ENCODE results near the gene TUBG1.

The TUBG1 gene

DNA sequence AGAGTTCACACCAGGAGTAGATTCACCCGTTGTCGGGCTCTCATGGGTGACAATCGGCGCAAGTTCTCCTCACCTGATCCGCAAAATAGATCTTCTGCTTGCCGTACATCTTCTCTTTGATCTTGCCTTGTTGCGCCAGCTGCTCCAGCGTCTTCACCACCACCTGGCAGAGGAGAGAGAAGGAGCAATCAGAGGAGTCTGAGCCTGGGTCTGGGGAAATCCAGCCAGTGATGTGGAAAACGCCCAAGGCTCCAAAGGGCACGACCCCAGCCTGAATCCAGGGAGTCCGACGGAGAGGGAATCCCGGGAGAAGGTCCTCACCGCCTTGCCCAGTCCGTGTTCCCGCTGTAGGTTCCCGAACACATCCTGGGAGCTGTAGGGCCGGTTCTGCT lies 32.3 kb upstream of the TUBG1 start:
- peak; percentile 42 for DNase-seq (ENCODE audit: low read depth)
- H3K4me3 ChIP-seq (ENCODE audit: low read depth, low read length), result peak overlapping the region; percentile 96
- TF ChIP-seq CTCF (IDR thresholded peaks at IDR 0.05; ENCODE audit: low read depth, low read length) (no peak), MAX (IDR thresholded peaks at IDR 0.05; ENCODE audit: low read depth, low read length) (no peak), MYC (IDR thresholded peaks at IDR 0.05; ENCODE audit: low read depth, low read length) (no peak), POLR2A (IDR thresholded peaks at IDR 0.05; ENCODE audit: extremely low read depth, insufficient read length) (no peak)

DNA sequence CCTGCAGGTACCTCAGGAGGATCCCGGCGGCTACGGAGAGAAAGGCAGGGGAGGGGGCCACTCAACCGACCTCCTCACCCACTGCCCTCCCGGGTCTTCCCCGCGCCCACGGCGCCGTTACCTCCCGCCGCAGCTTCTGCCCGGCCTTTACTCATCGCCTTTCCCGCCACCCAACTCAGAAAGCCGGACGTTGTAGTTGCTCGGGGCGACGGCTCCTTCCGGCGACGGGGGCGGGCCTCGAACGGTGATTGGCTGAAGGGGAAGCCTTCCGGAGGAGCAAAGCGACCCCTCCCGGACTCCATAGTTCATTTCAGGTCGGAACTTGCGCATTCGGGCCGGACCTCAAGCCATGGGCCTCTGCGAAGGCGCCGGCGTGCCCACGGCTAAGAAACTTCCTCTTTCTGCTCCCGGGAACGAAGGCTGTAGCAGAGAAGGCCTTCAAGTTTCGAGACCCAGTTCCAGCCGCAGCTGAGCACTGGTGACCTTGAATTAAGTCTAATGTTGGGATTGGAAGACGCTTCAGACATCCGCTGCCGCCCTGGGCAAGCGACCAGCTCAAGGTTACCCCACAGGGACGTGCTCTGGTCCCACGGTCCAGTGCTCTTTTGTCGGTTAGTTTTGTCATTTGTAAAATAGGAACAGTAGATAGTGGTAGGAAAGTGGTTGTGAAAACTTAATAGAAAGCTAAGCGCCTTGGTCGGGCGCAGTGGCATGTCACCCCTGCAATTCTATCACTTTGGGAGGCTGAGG lies 31.8 kb upstream of the TUBG1 start, which contains the start of gene PSMC3IP:
Gene PSMC3IP (minus strand): TSS at position 198 of the 750 bp plus-strand sequence. CDS start 43 bp downstream, at position 155.
- peak; percentile 97 for DNase-seq (ENCODE audit: low read depth)
- TF ChIP-seq POLR2A (IDR thresholded peaks at IDR 0.05; ENCODE audit: extremely low read depth, insufficient read length), result peak; percentile 73
- TF ChIP-seq MAX (IDR thresholded peaks at IDR 0.05; ENCODE audit: low read depth, low read length), result peak; percentile 72
- TF ChIP-seq MYC (IDR thresholded peaks at IDR 0.05; ENCODE audit: low read depth, low read length), result peak; percentile 66
- peak; percentile 34 for TF ChIP-seq CTCF (IDR thresholded peaks at IDR 0.05; ENCODE audit: low read depth, low read length)
- H3K4me3 ChIP-seq (ENCODE audit: low read depth, low read length), result peak within 1 kb of the TSS; percentile 96

GRCh38 chr17:42578282-42578869 lies 31.1 kb upstream of the TUBG1 start:
- DNase-seq (ENCODE audit: low read depth), result peak; percentile 92
- TF ChIP-seq MYC (IDR thresholded peaks at IDR 0.05; ENCODE audit: low read depth, low read length) (peak; percentile 51; the same call in 1 of the 2 replicates), CTCF (IDR thresholded peaks at IDR 0.05; ENCODE audit: low read depth, low read length) (peak; percentile 82), POLR2A (IDR thresholded peaks at IDR 0.05; ENCODE audit: extremely low read depth, insufficient read length) (peak; percentile 21), MAX (IDR thresholded peaks at IDR 0.05; ENCODE audit: low read depth, low read length) (peak; percentile 36; the same call in 1 of the 2 replicates)

DNA sequence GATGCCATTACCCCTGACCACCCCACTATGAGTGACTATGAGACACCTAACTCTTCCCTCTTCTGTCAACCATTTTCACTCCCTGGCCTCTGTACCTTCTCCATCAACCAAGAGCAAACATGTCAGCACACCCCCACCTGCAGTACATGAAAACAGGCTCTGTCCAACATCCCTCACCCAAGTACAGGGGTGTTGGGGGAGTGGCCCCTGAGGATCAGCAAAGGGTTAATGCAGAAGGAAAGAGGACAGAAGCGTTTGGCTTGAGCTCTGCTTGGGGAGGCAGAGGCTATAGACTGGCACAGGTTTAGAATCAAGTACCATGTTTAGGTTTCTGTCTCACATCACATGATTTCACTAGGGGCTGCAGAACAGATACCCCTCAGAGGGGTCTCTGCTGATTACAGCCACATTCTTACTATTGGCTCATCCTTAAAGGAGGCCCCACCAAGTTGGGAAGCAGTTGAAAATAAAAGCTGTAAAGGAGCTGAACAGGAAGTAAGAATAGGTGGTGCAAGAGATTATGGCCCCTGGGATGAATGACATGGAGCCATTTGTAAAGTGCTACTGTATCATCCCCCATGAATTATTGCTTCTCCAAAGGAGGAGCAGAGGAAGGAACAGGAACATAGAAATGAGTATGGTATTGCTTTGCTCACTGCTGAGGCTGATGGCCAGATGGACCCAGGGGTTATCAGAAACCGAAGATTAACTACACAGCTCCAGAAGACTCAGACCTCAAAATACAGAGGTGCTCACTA lies 29.5 kb upstream of the TUBG1 start:
- no peak for TF ChIP-seq CTCF (IDR thresholded peaks at IDR 0.05; ENCODE audit: low read depth, low read length)
- TF ChIP-seq MYC (IDR thresholded peaks at IDR 0.05; ENCODE audit: low read depth, low read length), result no peak
- no peak for TF ChIP-seq POLR2A (IDR thresholded peaks at IDR 0.05; ENCODE audit: extremely low read depth, insufficient read length)
- TF ChIP-seq MAX (IDR thresholded peaks at IDR 0.05; ENCODE audit: low read depth, low read length), result no peak
- peak; percentile 40 for DNase-seq (ENCODE audit: low read depth)
- no peak overlapping the region for H3K4me3 ChIP-seq (ENCODE audit: low read depth, low read length)

More at GRCh38 chr17:42578282-42578869, 31.1 kb upstream of the TUBG1 start:
- H3K4me3 ChIP-seq (ENCODE audit: low read depth, low read length), result peak overlapping the region; percentile 93

GRCh38 chr17:42581744-42582270 lies 27.7 kb upstream of the TUBG1 start:
- DNase-seq (ENCODE audit: low read depth), result no peak
- H3K4me3 ChIP-seq (ENCODE audit: low read depth, low read length), result no peak overlapping the region
- TF ChIP-seq MYC (IDR thresholded peaks at IDR 0.05; ENCODE audit: low read depth, low read length) (no peak), POLR2A (IDR thresholded peaks at IDR 0.05; ENCODE audit: extremely low read depth, insufficient read length) (no peak), MAX (IDR thresholded peaks at IDR 0.05; ENCODE audit: low read depth, low read length) (no peak), CTCF (IDR thresholded peaks at IDR 0.05; ENCODE audit: low read depth, low read length) (no peak)
